ENCODE data around the gene ANAPC10.

The ANAPC10 gene

GRCh38 chr4:145019346-145019745 is 78.7 kb downstream of the ANAPC10 start:
- Histone ChIP-seq H3F3A (ENCODE audit: control insufficient read depth, insufficient read depth) (no peaks in the 10 kb centered on the region), H3K4me1 (ENCODE audit: control insufficient read depth, low read length) (no peaks in the 10 kb centered on the region), H3K27me3 (ENCODE audit: control insufficient read depth, low read length) (no peaks in the 10 kb centered on the region), H3K9me2 (replicated peaks; ENCODE audit: control insufficient read depth, low read length) (no peaks in the 10 kb centered on the region), H3K4me2 (ENCODE audit: low read length) (no peak overlapping the region), H3K27ac (ENCODE audit: low read depth, low read length) (no peak overlapping the region), H3K9me3 (ENCODE audit: control insufficient read depth, insufficient read depth, low read length) (no peaks in the 10 kb centered on the region; the same call in 1 of the 2 replicates), H3K79me2 (ENCODE audit: control insufficient read depth, low read length) (peaks cover 6% of the 10 kb centered on the region; the same call in 1 of the 2 replicates), H3K4me3 (ENCODE audit: low read length) (no peak overlapping the region), H4K20me1 (ENCODE audit: control insufficient read depth, insufficient read depth, low read depth, low read length) (no peaks in the 10 kb centered on the region), H3K36me3 (ENCODE audit: control insufficient read depth, low read length) (no peaks in the 10 kb centered on the region)
- no peak for TF ChIP-seq CTCF (IDR thresholded peaks at IDR 0.05; ENCODE audit: low read depth, low read length, poor library complexity, severe bottlenecking)
- no peak for TF ChIP-seq EZH2phosphoT487 (IDR thresholded peaks at IDR 0.05; ENCODE audit: borderline replicate concordance, low read length)

DNA sequence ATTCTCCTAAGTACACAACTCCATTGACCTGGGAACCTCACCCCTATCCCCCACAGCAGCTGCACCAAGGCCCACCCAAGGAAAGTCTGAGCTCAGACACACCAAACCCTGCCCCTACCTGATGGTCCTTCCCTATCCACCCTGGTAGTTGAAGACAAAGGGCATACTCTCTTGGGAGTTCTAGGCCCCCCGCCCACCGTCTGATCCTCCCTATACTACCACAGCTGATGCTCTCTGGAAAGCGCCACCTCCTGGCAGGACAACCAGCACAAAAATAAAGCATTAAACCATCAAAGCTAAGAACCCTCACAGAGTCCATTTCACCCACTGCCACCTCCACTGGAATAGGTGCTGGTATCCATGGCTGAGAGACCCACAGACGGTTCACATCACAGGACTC is 83.6 kb downstream of the ANAPC10 start:
- Histone ChIP-seq H3K27ac (ENCODE audit: low read depth, low read length) (no peak overlapping the region), H3K4me2 (ENCODE audit: low read length) (no peak overlapping the region)

DNA sequence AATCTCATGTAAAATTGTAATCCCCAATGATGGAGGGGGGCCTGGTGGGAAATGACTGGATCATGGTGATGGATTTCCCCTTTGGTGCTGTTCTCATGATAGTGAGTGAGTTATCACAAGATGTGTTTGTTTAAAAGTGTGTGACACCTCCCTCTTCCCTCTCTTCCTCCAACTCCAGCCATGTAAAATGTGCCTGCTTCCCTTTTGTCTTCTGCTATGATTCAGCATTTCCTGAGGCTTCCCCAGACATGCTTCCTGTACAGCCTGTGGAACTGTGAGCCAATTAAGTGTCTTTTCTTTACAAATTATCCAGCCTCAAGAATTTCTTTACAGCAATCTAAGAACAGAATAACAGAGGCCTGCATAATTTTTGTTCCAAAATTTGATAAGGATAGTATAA is 85.2 kb downstream of the ANAPC10 start:
- Histone ChIP-seq H3K79me2 (ENCODE audit: control insufficient read depth, low read length) (no peaks in the 10 kb centered on the region), H3K9me2 (replicated peaks; ENCODE audit: control insufficient read depth, low read length) (no peaks in the 10 kb centered on the region), H3K36me3 (ENCODE audit: control insufficient read depth, low read length) (no peaks in the 10 kb centered on the region), H3K27ac (ENCODE audit: low read depth, low read length) (no peak overlapping the region), H4K20me1 (ENCODE audit: control insufficient read depth, insufficient read depth, low read depth, low read length) (no peaks in the 10 kb centered on the region), H3K9me3 (ENCODE audit: control insufficient read depth, insufficient read depth, low read length) (no peaks in the 10 kb centered on the region), H3K4me3 (ENCODE audit: low read length) (no peak overlapping the region), H3K4me1 (ENCODE audit: control insufficient read depth, low read length) (peaks cover 6% of the 10 kb centered on the region), H3K4me2 (ENCODE audit: low read length) (no peak overlapping the region), H3K27me3 (ENCODE audit: control insufficient read depth, low read length) (no peaks in the 10 kb centered on the region), H3F3A (ENCODE audit: control insufficient read depth, insufficient read depth) (no peaks in the 10 kb centered on the region)
- TF ChIP-seq CTCF (IDR thresholded peaks at IDR 0.05; ENCODE audit: low read depth, low read length, poor library complexity, severe bottlenecking), result no peak
- TF ChIP-seq EZH2phosphoT487 (IDR thresholded peaks at IDR 0.05; ENCODE audit: borderline replicate concordance, low read length), result no peak

More for the DNA sequence above, 83.6 kb downstream of the ANAPC10 start:
- H3K27me3 ChIP-seq (ENCODE audit: control insufficient read depth, low read length), result no peaks in the 10 kb centered on the region
- H3K4me3 ChIP-seq (ENCODE audit: low read length), result no peak overlapping the region
- H4K20me1 ChIP-seq (ENCODE audit: control insufficient read depth, insufficient read depth, low read depth, low read length), result no peaks in the 10 kb centered on the region
- no peaks in the 10 kb centered on the region; the same call in 1 of the 2 replicates for H3K9me3 ChIP-seq (ENCODE audit: control insufficient read depth, insufficient read depth, low read length)
- H3K9me2 ChIP-seq (replicated peaks; ENCODE audit: control insufficient read depth, low read length), result no peaks in the 10 kb centered on the region
- no peaks in the 10 kb centered on the region for H3K36me3 ChIP-seq (ENCODE audit: control insufficient read depth, low read length)
- no peaks in the 10 kb centered on the region for H3F3A ChIP-seq (ENCODE audit: control insufficient read depth, insufficient read depth)
- TF ChIP-seq CTCF (IDR thresholded peaks at IDR 0.05; ENCODE audit: low read depth, low read length, poor library complexity, severe bottlenecking) (peak; percentile 32), EZH2phosphoT487 (IDR thresholded peaks at IDR 0.05; ENCODE audit: borderline replicate concordance, low read length) (no peak)
- peaks cover 4% of the 10 kb centered on the region; the same call in 1 of the 2 replicates for H3K79me2 ChIP-seq (ENCODE audit: control insufficient read depth, low read length)
- peaks cover 6% of the 10 kb centered on the region for H3K4me1 ChIP-seq (ENCODE audit: control insufficient read depth, low read length)

Measured in DOHH2 (cell line).